HCT116 (cell line): ENCODE measurements around the gene PALM2AKAP2. TPM values are rescaled to one million over a fixed set of nuclear protein-coding genes. Genes with fewer than 3 reads are reported as not detected.

Experiments
- ATAC-seq: fragments of 200-7000 bp; cut with Tn5 transposase; 2 replicates; pipeline ENCODE4 v1.9.1; 2020; ENCODE audit warnings: mild to moderate bottlenecking, moderate library complexity
- BruUV-seq: library from RNA; stranded (reverse); fragments of 400-500 nt; replicated peaks from 2 replicates; lab custom pipeline; 2021; lab: Mats Ljungman, UMichigan
- CTCF ChIA-PET: fragments of 300-600 bp; sonication (Branson Sonifier 250); formaldehyde crosslinking; loops from one replicate; lab custom pipeline; 2021; ENCODE audit warnings: antibody characterized with exemption; lab: Charles Lee
- POLR2A ChIA-PET: fragments of 300-600, 350-600 bp; sonication (Branson Sonifier 250); formaldehyde crosslinking; loops from one replicate; lab custom pipeline; 2021; ENCODE audit warnings: antibody characterized with exemption; lab: Charles Lee
- RAD21 ChIA-PET, 2 experiments: fragments of 300-600 bp; sonication (Branson Sonifier 250); formaldehyde crosslinking; loops; one replicate each; lab custom pipeline; 2023; ENCODE audit warnings: low total read pairs in 2 of 2; ENCODE audit not compliant: uncharacterized antibody in 2 of 2, unreplicated experiment in 2 of 2, low non-redundant PET in 1 of 2; lab: Charles Lee
- DNase-seq: peaks from one replicate; pipeline ENCODE4 v3.0.0-alpha.2; 2010; ENCODE audit warnings: low read depth, low spot score
- H2AFZ ChIP-seq: fragments of 200-600 bp; shearing (Covaris generic), sonication (generic); 2 replicates; pipeline ENCODE4 v1.6.1; 2017; ENCODE audit warnings: low read depth, mixed run types, mixed read lengths, antibody characterized with exemption, low read length; ENCODE audit not compliant: poor library complexity, severe bottlenecking
- H3K27ac ChIP-seq: 2 replicates; pipeline ENCODE4 v1.5.1; 2012; ENCODE audit warnings: low read depth, low read length
- H3K27me3 ChIP-seq: fragments of 200-600 bp; sonication (generic); 2 replicates; pipeline ENCODE4 v1.6.1; 2016; ENCODE audit warnings: mixed run types, low read length, mixed read lengths; ENCODE audit not compliant: insufficient read depth
- H3K36me3 ChIP-seq, 2 experiments: fragments of 200-500 bp in 1 of 2; fragments of 200-600 bp in 1 of 2; sonication (Bioruptor generic) in 1 of 2; sonication (generic) in 1 of 2; 2 replicates each; pipeline versions ENCODE4 v1.5.1 to v1.6.1; 2014 to 2016; ENCODE audit warnings: low read length in 2 of 2, inconsistent platforms in 1 of 2, mixed read lengths in 1 of 2, mixed run types in 1 of 2; ENCODE audit not compliant: insufficient read depth in 2 of 2, control insufficient read depth in 1 of 2
- H3K4me1 ChIP-seq, 2 experiments: fragments of 200-600 bp in 1 of 2; sonication (generic) in 1 of 2; 2 replicates each; pipeline versions ENCODE4 v1.5.1 to v1.6.1; 2012 to 2017; ENCODE audit warnings: low read length in 2 of 2, inconsistent platforms in 1 of 2, mild to moderate bottlenecking in 1 of 2, mixed read lengths in 1 of 2, mixed run types in 1 of 2, moderate library complexity in 1 of 2; ENCODE audit not compliant: insufficient read depth in 2 of 2, control insufficient read depth in 1 of 2
- H3K4me2 ChIP-seq: fragments of 200-600 bp; sonication (generic); 2 replicates; pipeline ENCODE4 v1.6.1; 2017; ENCODE audit warnings: mixed run types, low read length, mixed read lengths
- H3K4me3 ChIP-seq, 2 experiments: fragments of 200-600 bp in 1 of 2; sonication (generic) in 1 of 2; replicated peaks in 1 of 2; 2 replicates each; pipeline ENCODE4 v1.5.1; 2011 to 2016; ENCODE audit warnings: low read length in 2 of 2, control low read depth in 1 of 2, low read depth in 1 of 2, mild to moderate bottlenecking in 1 of 2, mixed read lengths in 1 of 2, mixed run types in 1 of 2
- H3K79me2 ChIP-seq: fragments of 200-600 bp; sonication (generic); 2 replicates; pipeline ENCODE4 v1.6.1; 2017; ENCODE audit warnings: mild to moderate bottlenecking, mixed run types, low read length, moderate library complexity, mixed read lengths; ENCODE audit not compliant: insufficient read depth
- H3K9ac ChIP-seq: fragments of 200-600 bp; sonication (generic); 2 replicates; pipeline ENCODE4 v1.6.1; 2016; ENCODE audit warnings: low read length, mixed read lengths
- H3K9me2 ChIP-seq: fragments of 200-600 bp; sonication (generic), shearing (Covaris generic); 2 replicates; pipeline ENCODE4 v1.6.1; 2017; ENCODE audit warnings: mixed run types, mild to moderate bottlenecking, moderate library complexity; ENCODE audit not compliant: insufficient read depth
- H3K9me3 ChIP-seq, 2 experiments: fragments of 200-500 bp in 1 of 2; fragments of 200-600 bp in 1 of 2; sonication (Bioruptor generic) in 1 of 2; sonication (generic) in 1 of 2; 2 replicates each; pipeline ENCODE4 v1.6.1; 2014 to 2017; ENCODE audit warnings: low read length in 2 of 2, mixed read lengths in 2 of 2, inconsistent platforms in 1 of 2, low read depth in 1 of 2, mild to moderate bottlenecking in 1 of 2, mixed run types in 1 of 2, moderate library complexity in 1 of 2; ENCODE audit not compliant: control insufficient read depth in 1 of 2, insufficient read depth in 1 of 2
- H4K20me1 ChIP-seq: fragments of 200-600 bp; sonication (generic), shearing (Covaris generic); 2 replicates; pipeline ENCODE4 v1.6.1; 2017; ENCODE audit warnings: mixed run types, mild to moderate bottlenecking, moderate library complexity; ENCODE audit not compliant: insufficient read depth
- ATF3 ChIP-seq: IDR thresholded peaks from 2 replicates; pipeline ENCODE4 v1.6.1; 2012
- CBX3 ChIP-seq: IDR thresholded peaks from 2 replicates; pipeline ENCODE4 v1.6.1; 2012; ENCODE audit warnings: low read depth
- CTCF ChIP-seq, 3 experiments: fragments of 200-600 bp in 1 of 3; sonication (generic) in 1 of 3; IDR thresholded peaks in 2 of 3; conservative IDR thresholded peaks in 1 of 3; 2 replicates each; pipeline ENCODE4 v1.5.1; 2012 to 2017; ENCODE audit warnings: low read depth in 2 of 3, low read length in 2 of 3, antibody characterized with exemption in 1 of 3, borderline replicate concordance in 1 of 3, control low read depth in 1 of 3, mild to moderate bottlenecking in 1 of 3, mixed read lengths in 1 of 3, mixed run types in 1 of 3, moderate library complexity in 1 of 3; ENCODE audit not compliant: insufficient read depth in 1 of 3
- EGR1 ChIP-seq: IDR thresholded peaks from 2 replicates; pipeline ENCODE4 v1.6.1; 2012; ENCODE audit warnings: low read depth
- ELF1 ChIP-seq: IDR thresholded peaks from 2 replicates; pipeline ENCODE4 v1.6.1; 2012; ENCODE audit warnings: low read depth, borderline replicate concordance
- EZH2 ChIP-seq: fragments of 200-600 bp; sonication (generic); IDR thresholded peaks from 2 replicates; pipeline ENCODE4 v1.6.1; 2017; ENCODE audit warnings: antibody characterized with exemption, mixed run types
- EZH2phosphoT487 ChIP-seq: fragments of 200-600 bp; IDR thresholded peaks from 2 replicates; pipeline ENCODE4 v1.6.1; 2018; ENCODE audit warnings: antibody characterized with exemption, borderline replicate concordance
- FOSL1 ChIP-seq: IDR thresholded peaks from 2 replicates; pipeline ENCODE4 v1.6.1; 2012; ENCODE audit warnings: low read depth
- JUND ChIP-seq: IDR thresholded peaks from 2 replicates; pipeline ENCODE4 v1.6.1; 2012
- MAX ChIP-seq: IDR thresholded peaks from 2 replicates; pipeline ENCODE4 v1.6.1; 2012
- POLR2A ChIP-seq: IDR thresholded peaks from 2 replicates; pipeline ENCODE4 v1.7.0; 2011; ENCODE audit warnings: borderline replicate concordance; ENCODE audit not compliant: insufficient read depth, insufficient read length; ENCODE audit errors: extremely low read depth
- POLR2AphosphoS5 ChIP-seq: IDR thresholded peaks from 2 replicates; pipeline ENCODE4 v1.6.1; 2011; ENCODE audit warnings: mild to moderate bottlenecking, low read depth, low read length, moderate library complexity
- REST ChIP-seq: IDR thresholded peaks from 2 replicates; pipeline ENCODE4 v1.6.1; 2012; ENCODE audit warnings: low read depth
- SP1 ChIP-seq: IDR thresholded peaks from 2 replicates; pipeline ENCODE4 v1.6.1; 2012; ENCODE audit warnings: low read depth
- SRF ChIP-seq: IDR thresholded peaks from 2 replicates; pipeline ENCODE4 v1.6.1; 2012; ENCODE audit warnings: low read depth
- TCF7L2 ChIP-seq: IDR thresholded peaks from 2 replicates; pipeline ENCODE4 v1.7.0; 2011; ENCODE audit warnings: borderline replicate concordance, inconsistent platforms; ENCODE audit not compliant: insufficient read depth, insufficient read length; ENCODE audit errors: extremely low read depth
- YY1 ChIP-seq: IDR thresholded peaks from 2 replicates; pipeline ENCODE4 v1.6.1; 2011; ENCODE audit warnings: low read length, low read depth, moderate library complexity, mild to moderate bottlenecking; ENCODE audit not compliant: insufficient replicate concordance; ENCODE audit errors: extremely low read depth
- ZBTB33 ChIP-seq: IDR thresholded peaks from 2 replicates; pipeline ENCODE4 v1.6.1; 2011; ENCODE audit warnings: mild to moderate bottlenecking, low read length, moderate library complexity; ENCODE audit not compliant: insufficient replicate concordance; ENCODE audit errors: extremely low read depth
- ZFX ChIP-seq: fragments of 450-650 bp; IDR thresholded peaks from 2 replicates; pipeline ENCODE4 v1.6.1; 2017
- ZNF274 ChIP-seq: fragments of 200-500 bp; sonication (Bioruptor generic); IDR thresholded peaks from 2 replicates; pipeline ENCODE4 v1.6.1; 2014; ENCODE audit warnings: mild to moderate bottlenecking, low read depth, low read length, inconsistent platforms
- intact Hi-C: fragments of 100-400 bp; cut with micrococcal nuclease; formaldehyde crosslinking; loops from 2 replicates; pipeline ENCODE4 v1.10.0; 2022
- total RNA-seq: library from RNA; stranded (reverse); gene quantifications from one replicate; pipeline ENCODE4 v1.2.1, GENCODE V29; 2021; ENCODE audit not compliant: unreplicated experiment

PALM2AKAP2 gene
- total RNA-seq, 1 experiment from 2014 or later, result 0.34 TPM

GRCh38 chr9:109730228-109730627, 49.8 kb upstream of the PALM2AKAP2 start:
- TF ChIP-seq ATF3 (no peak), ZBTB33 (no peak), MAX (no peak), ZNF274 (no peak), SRF (no peak), JUND (no peak), CTCF (IDR thresholded peaks at IDR 0.05 in 2 of 3, conservative IDR thresholded peaks at IDR 0.05 in 1 of 3; ENCODE audit: borderline replicate concordance in 1 of 3, insufficient read depth in 1 of 3, low read depth in 2 of 3, low read length in 2 of 3) (no peak), ZFX (no peak), CBX3 (no peak), EGR1 (no peak), ELF1 (no peak), POLR2AphosphoS5 (no peak), TCF7L2 (no peak), FOSL1 (no peak), YY1 (no peak), SP1 (no peak), POLR2A (no peak), EZH2phosphoT487 (no peak), EZH2 (no peak), REST (no peak)
- POLR2A ChIA-PET, result no interaction called here
- RAD21 ChIA-PET, result no interaction called here
- Histone ChIP-seq H3K9me3 (no peaks in the 10 kb centered on the region), H3K79me2 (no peaks in the 10 kb centered on the region), H3K4me2 (no peak overlapping the region), H4K20me1 (no peaks in the 10 kb centered on the region), H3K27me3 (peaks cover 81% of the 10 kb centered on the region), H3K9ac (no peak overlapping the region), H3K4me3 (no peak overlapping the region), H3K27ac (no peak overlapping the region), H3K36me3 (no peaks in the 10 kb centered on the region), H3K9me2 (no peaks in the 10 kb centered on the region), H2AFZ (no peak overlapping the region), H3K4me1 (no peaks in the 10 kb centered on the region)
- ATAC-seq (no peak), DNase-seq (no peak)
- no TSS peak for BruUV-seq
- intact Hi-C loops, result no loop called here
- CTCF ChIA-PET, result no interaction called here
